Non-pigmented ciliary epithelial cell (primary cell): Measurements from ENCODE around the gene PRDM11.

Source experiments
- DNase-seq: peaks from one replicate; pipeline ENCODE4 v3.0.0-alpha.2; 2010; ENCODE audit warnings: low read depth

Gene PRDM11

GRCh38 chr11:45141631-45142030 lies 4.8 kb upstream of the PRDM11 start:
- DNase-seq = no peak

DNA sequence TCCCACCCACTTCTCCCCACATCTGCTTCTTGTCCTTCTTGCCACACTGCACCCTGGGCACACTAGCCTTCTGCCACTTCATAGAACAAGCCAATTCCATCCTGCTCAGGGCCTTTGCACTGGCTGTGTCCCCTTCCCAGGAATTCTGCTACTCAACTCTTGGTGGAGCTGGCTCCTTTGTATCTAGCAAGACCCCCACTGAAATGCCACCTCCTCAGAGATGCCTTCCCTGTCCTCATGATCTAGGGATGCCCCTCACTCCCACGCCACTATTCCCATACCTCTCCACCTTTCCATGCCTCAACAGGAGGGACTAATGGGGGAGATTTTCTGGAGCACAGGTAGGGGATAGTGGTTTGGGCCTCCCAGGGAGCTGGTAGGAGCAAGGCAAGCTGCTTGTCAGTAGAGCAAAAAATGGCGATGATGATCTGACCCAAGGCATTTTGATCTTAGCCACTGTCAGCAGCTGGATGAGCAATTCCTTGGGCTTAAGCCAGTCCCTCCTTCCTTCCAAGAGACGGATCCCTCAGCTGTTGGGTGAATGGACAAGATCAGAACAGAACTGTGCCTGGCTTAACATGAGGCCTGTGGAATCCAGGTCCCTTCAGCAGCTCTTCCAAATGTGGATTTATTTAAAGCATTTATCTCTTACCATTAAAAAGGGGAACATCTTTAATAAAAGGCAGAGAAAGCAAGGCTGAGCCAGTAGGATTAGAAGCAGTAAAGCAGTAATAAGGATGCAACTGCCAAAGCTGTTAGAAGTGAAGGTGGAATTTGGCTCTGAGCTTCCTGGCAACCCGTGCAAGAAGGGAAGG lies 4.0 kb upstream of the PRDM11 start:
- no peak for DNase-seq

- DNase-seq = no peak
These were observed 2.9 kb upstream of the PRDM11 start for GRCh38 chr11:45143494-45143893.

- DNase-seq = no peak
These were observed 2.0 kb upstream of the PRDM11 start for GRCh38 chr11:45144126-45145082.

DNA sequence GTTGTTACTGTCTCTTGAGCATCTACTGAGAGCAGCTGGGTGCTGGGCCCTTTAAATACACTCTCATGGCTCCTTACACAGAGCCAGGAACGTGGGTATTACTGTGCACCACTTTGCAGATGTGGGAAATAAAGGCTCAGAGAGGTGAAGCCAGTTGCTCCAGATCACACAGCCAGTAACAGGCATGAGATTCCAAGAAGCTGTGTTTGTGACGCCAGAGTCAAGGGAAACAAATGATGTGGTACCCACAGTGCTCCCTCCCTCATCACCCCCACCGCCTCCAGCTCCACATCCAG lies 1.4 kb upstream of the PRDM11 start:
- DNase-seq = no peak

GRCh38 chr11:45145379-45146071 lies 914 bp upstream of the PRDM11 start:
- DNase-seq = no peak

DNA sequence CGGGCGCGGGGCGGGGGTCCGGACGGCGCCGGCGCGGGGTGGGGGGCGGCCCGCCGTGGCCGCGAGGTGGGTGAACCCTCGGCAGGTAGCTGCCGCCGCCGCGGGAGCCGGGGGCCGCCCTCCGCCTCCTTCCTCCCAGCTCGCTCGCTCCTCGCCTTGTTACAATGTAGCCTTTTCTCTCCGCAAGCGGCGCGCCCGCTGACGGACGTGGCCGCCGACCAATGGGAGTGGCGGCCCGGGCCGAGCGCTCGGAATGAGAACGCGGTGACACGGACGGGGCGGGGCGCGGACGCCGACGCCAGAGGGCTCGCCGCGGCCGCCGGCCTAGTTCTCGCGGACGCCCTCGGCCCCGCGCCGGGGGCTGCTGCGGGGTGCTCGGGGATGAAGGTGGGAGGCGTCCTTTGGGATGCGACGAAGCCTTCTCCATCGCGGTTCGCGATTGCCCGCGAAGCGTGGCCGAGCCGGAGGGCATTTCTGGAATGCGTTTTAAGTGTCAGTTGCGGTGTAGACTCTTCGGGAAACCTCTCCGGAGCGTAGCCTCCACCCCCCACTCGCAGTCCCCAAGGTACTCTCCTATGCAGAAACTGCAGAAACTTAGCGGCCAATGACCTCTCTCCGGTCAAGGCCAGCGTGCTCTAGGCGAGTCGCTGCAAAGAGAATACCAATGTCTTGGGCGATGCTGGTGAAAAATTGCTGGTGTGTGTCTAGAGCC lies 734 bp downstream of the PRDM11 start:
- peak; percentile 65 for DNase-seq

DNA sequence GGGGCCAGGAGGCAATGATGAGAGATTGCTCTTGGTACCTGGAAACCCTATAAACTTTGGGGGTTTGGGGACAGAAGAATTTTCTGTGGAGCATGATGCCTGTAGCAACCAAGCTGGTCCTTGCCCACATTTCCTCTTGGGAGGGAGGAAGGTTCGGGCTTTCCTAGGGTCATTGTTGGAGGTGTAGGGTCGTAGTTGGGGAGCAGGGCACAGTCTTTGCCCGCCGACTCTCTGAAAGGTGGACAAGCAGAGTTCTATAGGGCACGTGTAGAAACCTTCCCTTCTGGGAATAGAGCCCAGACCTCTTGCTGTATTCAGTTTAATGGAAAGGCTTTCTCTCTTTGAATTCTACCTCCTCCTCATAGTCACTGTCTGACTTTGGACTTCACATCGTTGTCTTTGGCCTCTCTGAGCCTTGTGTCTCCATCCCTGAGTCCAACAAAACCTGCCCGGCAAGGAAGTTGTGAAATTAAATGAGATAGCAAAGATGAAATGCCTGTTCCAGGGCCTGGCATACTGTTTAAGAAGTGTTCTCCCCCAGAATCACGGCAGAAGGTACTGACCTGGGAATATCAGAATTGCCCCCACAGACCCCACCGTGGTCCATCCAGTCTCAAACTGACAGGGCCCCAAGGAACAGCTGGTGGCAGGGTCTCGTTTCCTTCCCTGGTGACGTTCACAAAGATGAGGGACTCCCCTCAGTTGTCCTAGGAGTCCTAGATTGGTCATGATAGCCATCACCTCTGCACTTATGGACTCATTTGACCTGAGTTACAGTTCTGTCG lies 1.6 kb downstream of the PRDM11 start:
- DNase-seq = no peak

DNA sequence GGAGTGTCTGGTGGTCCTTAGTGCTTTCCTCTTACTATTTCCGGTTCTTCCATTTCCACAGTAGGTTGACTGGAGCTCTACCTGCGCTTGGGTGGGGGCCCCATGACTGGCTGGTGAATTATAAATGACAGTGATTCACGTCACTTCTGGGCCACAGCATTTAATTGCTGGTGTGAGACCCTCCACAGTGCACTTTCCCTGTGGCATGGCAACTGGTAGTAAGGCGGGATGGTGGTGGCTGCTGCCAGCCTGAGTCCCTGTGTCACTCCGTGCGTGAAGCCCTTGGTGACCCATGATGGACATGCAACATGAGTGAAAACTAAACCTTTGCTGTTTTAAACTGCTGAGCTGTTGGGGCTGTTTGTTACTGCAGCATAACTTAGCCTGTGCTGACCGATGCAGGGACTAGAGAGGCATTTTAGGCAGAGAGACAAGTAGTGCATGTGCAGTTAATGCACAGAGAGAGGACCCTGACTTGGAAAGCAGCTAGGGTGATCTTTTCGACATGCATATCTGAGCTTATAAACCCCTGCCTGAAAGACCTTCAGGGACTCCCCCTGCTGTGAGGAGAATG lies 3.1 kb downstream of the PRDM11 start:
- no peak for DNase-seq

GRCh38 chr11:45150301-45150700 lies 3.9 kb downstream of the PRDM11 start:
- DNase-seq = no peak

DNA sequence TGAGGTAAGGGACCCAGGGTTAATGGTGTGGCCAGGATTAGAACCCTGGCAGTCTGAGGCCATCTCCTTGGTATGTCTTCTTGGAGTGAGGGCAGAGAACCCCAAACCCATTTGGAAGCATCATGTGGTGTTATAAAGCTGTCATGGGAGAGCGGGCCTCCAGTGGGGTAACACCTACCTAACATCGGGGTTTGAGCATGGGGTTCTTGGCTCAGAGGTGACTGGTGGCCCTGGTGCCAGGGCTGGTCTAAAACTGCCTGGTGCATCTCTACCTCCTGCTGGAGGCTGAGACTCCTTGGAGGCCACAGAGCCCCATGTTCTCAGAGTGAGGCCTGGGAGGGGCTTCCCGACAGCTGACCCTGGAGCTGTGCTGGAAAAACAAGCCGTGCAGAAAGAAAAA lies 4.5 kb downstream of the PRDM11 start:
- DNase-seq = no peak

DNA sequence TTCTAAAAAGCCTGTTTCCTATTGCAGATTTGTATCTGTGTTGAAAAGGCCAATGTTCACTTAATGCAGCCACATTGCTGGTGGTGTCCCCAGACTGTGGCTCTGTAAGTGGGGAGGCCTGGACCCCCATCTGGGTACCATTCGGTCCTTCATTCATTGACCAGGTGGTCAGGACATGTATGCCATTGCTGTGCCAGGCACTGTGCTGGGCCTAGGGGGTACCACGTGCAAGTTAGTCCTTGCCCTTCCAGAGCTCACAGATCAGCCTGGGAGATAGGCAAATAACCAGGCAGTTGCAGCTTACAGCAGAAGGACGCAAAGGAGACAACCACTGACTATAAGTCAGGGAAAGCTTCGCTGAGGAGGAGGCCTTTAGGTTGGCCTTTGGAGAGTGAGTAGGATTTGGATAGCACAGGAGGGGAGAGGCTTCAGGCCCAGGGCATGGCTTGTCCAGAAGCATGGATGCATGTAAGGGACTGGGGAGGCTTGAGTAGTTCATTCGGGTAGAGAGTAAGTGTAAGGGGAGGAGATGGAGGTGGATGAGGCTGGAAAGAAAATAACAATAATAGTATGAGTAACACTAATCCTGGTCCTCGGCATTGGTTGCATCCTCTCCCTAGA lies 5.0 kb downstream of the PRDM11 start:
- no peak for DNase-seq

DNA sequence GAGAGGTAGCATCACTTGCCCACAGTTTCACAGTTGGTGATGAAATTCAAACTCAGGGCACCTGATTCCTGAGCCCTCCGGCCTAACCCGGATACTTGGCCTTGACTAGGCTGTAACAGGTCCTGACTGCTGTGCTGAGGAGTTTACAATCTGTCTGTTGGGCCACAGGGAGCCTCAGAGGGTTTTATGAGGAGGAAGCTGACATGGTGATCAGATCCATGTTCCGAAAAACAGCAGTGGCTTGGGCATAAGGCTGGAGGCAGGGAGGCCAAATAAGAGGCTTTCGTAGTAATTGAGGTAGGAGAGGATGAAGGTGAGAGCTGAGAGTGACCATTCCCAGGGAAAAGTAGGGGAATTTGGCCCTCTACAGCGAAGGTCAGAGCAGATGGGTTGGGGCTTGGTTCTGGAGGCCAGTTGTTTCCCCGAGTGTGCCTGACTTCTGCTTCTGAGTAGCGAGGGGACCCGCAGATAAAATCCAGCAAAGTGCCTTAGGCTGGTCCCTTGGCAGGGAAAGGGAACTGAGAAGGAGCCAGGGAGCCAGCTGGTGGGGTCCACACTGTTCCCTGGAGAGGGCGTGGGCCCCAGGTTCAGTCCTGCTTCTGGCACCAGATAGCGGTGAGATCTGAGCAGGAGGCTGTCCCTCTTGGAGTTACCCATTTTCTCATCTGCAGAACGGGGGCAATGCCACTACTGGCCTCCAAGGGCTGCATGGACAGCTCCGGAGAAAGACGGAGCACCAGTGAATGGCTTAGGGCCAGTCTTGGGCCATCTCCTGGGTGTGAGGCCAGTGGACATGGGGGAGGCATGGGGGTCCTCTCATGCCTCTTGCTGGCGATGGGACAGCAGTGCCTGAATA lies 6.5 kb downstream of the PRDM11 start:
- no peak for DNase-seq

GRCh38 chr11:45154276-45154675 lies 7.8 kb downstream of the PRDM11 start:
- no peak for DNase-seq

- DNase-seq = no peak
These were observed 8.7 kb downstream of the PRDM11 start for GRCh38 chr11:45155058-45155551.

GRCh38 chr11:45155627-45156180 lies 9.3 kb downstream of the PRDM11 start:
- DNase-seq = no peak

DNA sequence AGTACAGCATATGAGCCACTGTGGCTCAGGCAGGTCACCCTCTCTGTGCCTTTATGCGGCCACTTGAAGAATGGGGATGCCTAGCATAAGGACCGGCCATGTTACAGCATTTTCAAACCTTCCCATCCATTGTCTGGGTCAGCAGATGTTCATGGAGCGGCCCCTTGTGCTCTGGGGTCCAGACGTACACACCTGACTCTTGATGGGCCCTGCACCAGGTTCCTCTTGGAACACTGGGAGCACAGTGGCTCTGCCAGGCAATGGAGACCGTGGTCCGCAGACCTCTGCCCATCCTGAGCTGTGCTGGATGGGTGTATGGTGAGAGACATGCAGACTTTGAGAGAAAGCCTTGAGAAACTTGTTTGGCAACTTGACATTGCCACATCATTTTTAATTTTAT lies 9.8 kb downstream of the PRDM11 start:
- DNase-seq = no peak

- DNase-seq = no peak
These were observed 10.3 kb downstream of the PRDM11 start for GRCh38 chr11:45156741-45157140.
